ENCODE measurements around the gene FOXP1.

Gene FOXP1

GRCh38 chr3:71140477-71140876 lies 443.1 kb downstream of the FOXP1 start:
- Mint-ChIP-seq H3K27ac (no peak overlapping the region), H3K4me1 (peaks cover 11% of the 10 kb centered on the region), H3K4me3 (no peak overlapping the region), H3K9me3 (no peaks in the 10 kb centered on the region), H3K36me3 (no peaks in the 10 kb centered on the region)
- DNase-seq (ENCODE audit: low spot score in 2 of 2) (no peak), ATAC-seq (no peak)

DNA sequence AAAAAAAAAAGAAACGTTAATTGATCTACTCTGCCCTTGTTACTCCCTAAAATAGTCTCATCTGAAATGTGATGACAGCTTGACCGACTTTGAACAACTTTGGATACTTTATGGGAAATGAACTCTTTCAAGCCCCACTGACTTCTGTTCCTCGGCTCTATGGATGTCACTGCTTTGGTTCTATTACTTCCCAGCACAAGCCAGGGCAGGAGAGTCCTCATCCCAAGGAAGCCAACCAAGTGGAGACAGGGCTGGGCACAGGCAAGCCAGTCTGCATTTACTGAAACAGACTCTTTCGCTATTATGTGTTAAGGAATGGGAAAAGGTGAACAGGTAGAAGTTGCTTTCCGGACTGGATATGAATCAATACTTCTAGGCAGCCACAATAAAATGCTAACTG lies 444.0 kb downstream of the FOXP1 start:
- DNase-seq (ENCODE audit: low spot score in 2 of 2) (no peak), ATAC-seq (no peak)
- H3K27ac Mint-ChIP-seq, result no peak overlapping the region
- no peaks in the 10 kb centered on the region for H3K9me3 Mint-ChIP-seq
- peaks cover 11% of the 10 kb centered on the region for H3K4me1 Mint-ChIP-seq
- H3K4me3 Mint-ChIP-seq, result no peak overlapping the region
- no peaks in the 10 kb centered on the region for H3K36me3 Mint-ChIP-seq

DNA sequence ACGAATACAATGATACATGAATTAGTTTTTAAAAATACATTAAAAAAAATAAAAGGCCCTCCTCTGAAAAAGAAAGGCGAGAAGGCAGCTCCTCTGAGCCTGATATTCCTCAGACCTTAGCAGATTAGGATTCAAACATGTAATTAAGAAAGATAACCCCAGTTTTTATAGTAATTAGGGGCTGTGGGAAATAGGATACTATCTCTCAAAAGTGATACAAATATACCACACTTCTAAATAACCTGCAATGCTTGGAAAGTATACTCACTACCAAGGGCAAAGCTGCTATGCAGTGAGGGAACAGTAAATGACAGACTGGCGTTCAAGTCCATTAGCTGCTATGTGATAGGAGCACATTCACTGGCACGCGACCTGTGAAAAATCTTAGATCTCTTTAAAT lies 445.1 kb downstream of the FOXP1 start:
- ATAC-seq, result no peak
- Mint-ChIP-seq H3K4me3 (no peak overlapping the region), H3K36me3 (no peaks in the 10 kb centered on the region), H3K27ac (no peak overlapping the region), H3K4me1 (peaks cover 17% of the 10 kb centered on the region), H3K9me3 (no peaks in the 10 kb centered on the region)
- no peak for DNase-seq (ENCODE audit: low spot score in 2 of 2)

GRCh38 chr3:71136276-71136675 lies 447.3 kb downstream of the FOXP1 start:
- H3K9me3 Mint-ChIP-seq, result no peaks in the 10 kb centered on the region
- DNase-seq (ENCODE audit: low spot score in 2 of 2) (no peak), ATAC-seq (no peak)
- no peak overlapping the region for H3K4me3 Mint-ChIP-seq
- H3K36me3 Mint-ChIP-seq, result no peaks in the 10 kb centered on the region
- peaks cover 15% of the 10 kb centered on the region for H3K4me1 Mint-ChIP-seq
- no peak overlapping the region for H3K27ac Mint-ChIP-seq

- DNase-seq (ENCODE audit: low spot score in 2 of 2) (no peak), ATAC-seq (no peak)
- H3K27ac Mint-ChIP-seq, result no peak overlapping the region
- H3K9me3 Mint-ChIP-seq, result no peaks in the 10 kb centered on the region
- H3K4me3 Mint-ChIP-seq, result no peak overlapping the region
- H3K4me1 Mint-ChIP-seq, result peaks cover 21% of the 10 kb centered on the region
- peaks cover 2% of the 10 kb centered on the region for H3K36me3 Mint-ChIP-seq
Measured at GRCh38 chr3:71135373-71136088, 448.0 kb downstream of the FOXP1 start.

- peaks cover 12% of the 10 kb centered on the region for H3K36me3 Mint-ChIP-seq
- DNase-seq (ENCODE audit: low spot score in 2 of 2) (no peak), ATAC-seq (no peak)
- H3K4me3 Mint-ChIP-seq, result no peak overlapping the region
- H3K27ac Mint-ChIP-seq, result no peak overlapping the region
- no peaks in the 10 kb centered on the region for H3K9me3 Mint-ChIP-seq
- H3K4me1 Mint-ChIP-seq, result peaks cover 23% of the 10 kb centered on the region
Measured at GRCh38 chr3:71134521-71134920, 449.0 kb downstream of the FOXP1 start.

DNA sequence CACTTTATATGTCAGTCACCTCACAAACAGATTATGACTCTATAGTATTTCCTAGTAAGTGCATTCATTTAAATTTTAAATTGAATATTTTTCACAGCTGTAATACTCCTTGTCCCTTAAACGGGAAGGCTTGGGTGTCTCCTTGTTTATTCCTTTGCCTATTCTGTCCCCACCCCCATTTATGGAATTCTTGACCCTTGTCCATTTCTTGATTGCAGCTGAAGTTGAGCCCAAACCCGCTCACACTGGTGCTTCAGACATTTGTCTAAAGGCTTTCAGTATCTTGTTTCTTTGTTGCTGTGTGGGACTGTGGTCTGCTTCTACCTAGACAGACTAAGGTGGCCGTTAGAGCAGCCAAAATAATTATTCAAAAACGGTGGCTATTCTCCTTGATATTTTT lies 449.7 kb downstream of the FOXP1 start:
- Mint-ChIP-seq H3K27ac (no peak overlapping the region), H3K9me3 (no peaks in the 10 kb centered on the region)
- ATAC-seq, result no peak

DNA sequence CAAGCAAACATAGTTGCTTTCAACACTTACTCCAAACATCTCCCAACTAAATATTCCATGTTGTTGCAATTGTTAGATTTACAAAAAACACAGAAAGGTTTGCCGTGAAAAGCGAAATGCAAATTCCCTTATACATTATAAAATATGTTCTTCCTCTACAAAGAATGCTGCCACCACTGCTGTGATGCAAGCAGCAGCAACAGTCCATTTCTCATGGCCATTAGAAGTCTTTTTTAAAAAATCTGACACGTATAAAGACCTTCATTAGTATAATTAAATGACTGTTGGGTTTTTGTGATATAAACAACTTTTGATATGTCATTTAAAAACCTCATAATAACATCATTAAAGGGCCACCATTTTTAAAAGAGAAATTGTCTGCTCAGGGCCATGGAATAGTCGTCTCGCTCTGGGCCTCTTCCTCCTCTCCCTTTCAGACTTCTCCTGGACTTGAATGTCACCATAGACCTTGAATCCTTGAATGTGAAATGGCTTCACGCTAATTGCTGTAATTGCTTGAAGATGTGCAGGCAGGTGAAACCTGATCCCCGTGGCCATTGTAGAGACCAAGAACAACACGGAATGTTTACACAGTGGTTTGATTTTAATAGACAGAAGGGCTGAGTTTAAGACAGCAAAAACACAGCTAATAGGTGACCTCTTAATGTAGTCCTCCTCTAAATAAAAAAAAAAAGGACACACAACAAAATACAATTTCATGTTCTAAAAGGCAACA lies 450.4 kb downstream of the FOXP1 start:
- DNase-seq (ENCODE audit: low spot score in 2 of 2), result no peak
- Mint-ChIP-seq H3K4me1 (peaks cover 28% of the 10 kb centered on the region), H3K27ac (no peak overlapping the region), H3K4me3 (no peak overlapping the region), H3K9me3 (no peaks in the 10 kb centered on the region), H3K36me3 (peaks cover 12% of the 10 kb centered on the region)
- no peak for ATAC-seq

More for the DNA sequence above, 449.7 kb downstream of the FOXP1 start:
- Mint-ChIP-seq H3K36me3 (peaks cover 12% of the 10 kb centered on the region), H3K4me3 (no peak overlapping the region), H3K4me1 (peaks cover 27% of the 10 kb centered on the region)
- no peak for DNase-seq (ENCODE audit: low spot score in 2 of 2)

GRCh38 chr3:71131375-71132314 lies 451.9 kb downstream of the FOXP1 start:
- no peak overlapping the region for H3K27ac Mint-ChIP-seq
- ATAC-seq (no peak), DNase-seq (ENCODE audit: low spot score in 2 of 2) (no peak)
- H3K4me3 Mint-ChIP-seq, result peak overlapping the region; percentile 93
- H3K36me3 Mint-ChIP-seq, result peaks cover 19% of the 10 kb centered on the region
- no peaks in the 10 kb centered on the region for H3K9me3 Mint-ChIP-seq
- peaks cover 39% of the 10 kb centered on the region for H3K4me1 Mint-ChIP-seq

DNA sequence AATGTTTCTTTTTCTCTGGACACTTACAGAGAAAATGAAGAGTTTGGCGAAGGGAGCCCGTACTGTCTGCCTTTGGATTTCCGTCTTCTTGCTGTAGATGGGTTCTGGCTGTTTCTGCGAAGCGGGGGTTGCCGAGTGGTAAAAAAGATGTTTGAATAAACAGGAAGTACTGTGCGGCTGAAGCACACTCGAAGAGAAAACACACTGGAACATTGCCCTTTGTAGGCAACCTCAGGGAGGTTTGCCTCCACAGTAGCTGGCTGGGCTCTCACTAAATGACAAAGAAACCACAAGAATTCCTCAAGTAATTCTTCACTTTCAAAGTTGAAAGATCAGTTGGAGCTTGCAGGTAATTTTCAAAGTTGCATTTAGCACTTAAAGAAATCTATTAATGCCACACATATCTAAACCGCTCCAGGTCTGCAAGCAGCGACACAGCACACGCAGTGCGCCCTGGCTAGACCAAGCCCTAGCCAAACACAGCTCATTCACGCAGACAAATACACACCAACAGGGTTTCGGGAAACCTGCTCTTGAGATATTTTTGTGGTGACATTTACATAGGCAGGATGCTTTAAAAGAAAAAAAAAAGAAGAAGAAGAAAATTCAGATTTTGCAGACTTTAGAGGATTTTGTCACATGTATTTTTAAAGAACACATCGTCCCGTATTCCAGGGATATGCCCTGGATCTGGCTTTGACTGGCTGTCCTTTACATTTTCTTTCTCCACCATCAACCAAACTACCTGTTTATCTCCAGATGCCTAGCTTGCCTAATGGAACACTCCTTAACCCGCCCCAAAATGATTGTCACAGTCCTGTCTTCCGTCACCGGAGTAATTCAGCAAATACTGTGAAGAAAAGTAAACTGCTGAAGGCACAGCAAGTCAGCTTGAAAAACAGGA lies 452.8 kb downstream of the FOXP1 start:
- peak overlapping the region; percentile 93 for H3K4me3 Mint-ChIP-seq
- peak overlapping the region; percentile 97 for H3K27ac Mint-ChIP-seq
- DNase-seq (ENCODE audit: low spot score in 2 of 2), result peak; percentile 36 to 80
- H3K9me3 Mint-ChIP-seq, result no peaks in the 10 kb centered on the region
- H3K36me3 Mint-ChIP-seq, result peaks cover 19% of the 10 kb centered on the region
- peaks cover 44% of the 10 kb centered on the region for H3K4me1 Mint-ChIP-seq
- ATAC-seq, result peak; percentile 83

GRCh38 chr3:71129611-71130431 lies 453.7 kb downstream of the FOXP1 start:
- H3K27ac Mint-ChIP-seq, result peak overlapping the region; percentile 97
- ATAC-seq (peak; percentile 34), DNase-seq (ENCODE audit: low spot score in 2 of 2) (peak in 1 of 2 donors; percentile 55)
- H3K4me1 Mint-ChIP-seq, result peaks cover 53% of the 10 kb centered on the region
- H3K36me3 Mint-ChIP-seq, result peaks cover 19% of the 10 kb centered on the region
- peak overlapping the region; percentile 93 for H3K4me3 Mint-ChIP-seq
- H3K9me3 Mint-ChIP-seq, result no peaks in the 10 kb centered on the region

GRCh38 chr3:71128961-71129360 lies 454.6 kb downstream of the FOXP1 start:
- Mint-ChIP-seq H3K36me3 (peaks cover 19% of the 10 kb centered on the region), H3K4me3 (peak overlapping the region; percentile 93), H3K9me3 (no peaks in the 10 kb centered on the region), H3K27ac (peak overlapping the region; percentile 97), H3K4me1 (peaks cover 52% of the 10 kb centered on the region)
- ATAC-seq (no peak), DNase-seq (ENCODE audit: low spot score in 2 of 2) (no peak)

DNA sequence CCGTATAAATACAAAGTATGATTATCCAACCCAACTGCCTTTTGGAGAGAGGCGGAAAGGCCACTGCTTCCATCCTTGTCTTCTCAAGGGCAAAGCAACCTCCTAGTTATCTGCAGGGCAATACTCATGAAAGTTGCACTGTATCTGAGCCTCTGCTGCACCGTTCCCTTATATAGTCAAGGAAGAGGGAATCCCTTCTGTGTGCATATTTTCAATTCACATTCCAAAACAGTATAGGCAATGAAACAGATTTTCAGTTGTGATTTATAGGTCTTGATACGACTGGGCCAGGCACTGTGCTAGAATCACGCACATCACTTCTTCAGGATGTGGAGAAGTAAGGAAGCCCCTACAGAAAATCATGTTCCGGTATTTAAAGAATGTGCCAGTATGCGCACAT lies 455.7 kb downstream of the FOXP1 start:
- Mint-ChIP-seq H3K27ac (peak overlapping the region; percentile 76), H3K4me3 (peak overlapping the region; percentile 93), H3K9me3 (no peaks in the 10 kb centered on the region), H3K4me1 (peaks cover 60% of the 10 kb centered on the region), H3K36me3 (peaks cover 19% of the 10 kb centered on the region)
- ATAC-seq (no peak), DNase-seq (ENCODE audit: low spot score in 2 of 2) (no peak)

Measured in stimulated activated effector memory CD8-positive, alpha-beta T cell treated with anti-CD3 and anti-CD28 coated beads, Interleukin-12 subunit alpha, Interleukin-12 subunit beta, amount 100 ng/mL, for 72 hours (primary cell).